HG03571 (cell line): Measurements from ENCODE around the gene SLIT3.

Experiments
- ATAC-seq: cut with Tn5 transposase; IDR thresholded peaks from one replicate; pipeline ENCODE4 v1.9.1; 2021; ENCODE audit not compliant: unreplicated experiment

Gene SLIT3

GRCh38 chr5:169272111-169272510, 28.8 kb downstream of the SLIT3 start:
- no peak for ATAC-seq

- ATAC-seq = no peak
Measured at GRCh38 chr5:169270827-169271226, 30.1 kb downstream of the SLIT3 start.

DNA sequence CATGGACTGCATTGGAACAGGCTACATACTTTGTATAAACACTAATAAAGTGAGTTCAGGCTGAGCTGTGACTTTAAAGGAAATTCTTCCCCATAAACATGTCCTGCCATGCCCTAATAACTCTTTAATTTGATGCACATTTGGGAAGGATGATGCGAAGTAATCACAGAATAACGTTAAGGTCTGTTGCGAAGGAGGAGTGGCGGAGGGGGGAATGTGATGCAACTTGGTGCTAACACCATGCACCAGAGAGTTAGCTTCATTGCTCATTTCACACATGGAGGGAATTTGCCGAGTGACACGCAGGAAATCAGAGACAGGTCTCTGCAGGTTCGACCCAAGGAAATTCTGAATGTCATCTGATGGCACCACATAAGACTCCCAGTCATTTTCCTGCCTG, 32.9 kb downstream of the SLIT3 start:
- ATAC-seq = no peak

GRCh38 chr5:169265888-169266287, 35.1 kb downstream of the SLIT3 start:
- ATAC-seq = no peak

- no peak for ATAC-seq
Measured at GRCh38 chr5:169263591-169263990, 37.3 kb downstream of the SLIT3 start.

- no peak for ATAC-seq
Measured at GRCh38 chr5:169260896-169261569, 39.9 kb downstream of the SLIT3 start.

GRCh38 chr5:169258372-169259000, 42.5 kb downstream of the SLIT3 start:
- ATAC-seq = no peak

GRCh38 chr5:169256191-169256590, 44.7 kb downstream of the SLIT3 start:
- ATAC-seq = no peak

- ATAC-seq = no peak
Measured at GRCh38 chr5:169253071-169253470, 47.9 kb downstream of the SLIT3 start.

- ATAC-seq = no peak
Measured at GRCh38 chr5:169251333-169252084, 49.4 kb downstream of the SLIT3 start.

DNA sequence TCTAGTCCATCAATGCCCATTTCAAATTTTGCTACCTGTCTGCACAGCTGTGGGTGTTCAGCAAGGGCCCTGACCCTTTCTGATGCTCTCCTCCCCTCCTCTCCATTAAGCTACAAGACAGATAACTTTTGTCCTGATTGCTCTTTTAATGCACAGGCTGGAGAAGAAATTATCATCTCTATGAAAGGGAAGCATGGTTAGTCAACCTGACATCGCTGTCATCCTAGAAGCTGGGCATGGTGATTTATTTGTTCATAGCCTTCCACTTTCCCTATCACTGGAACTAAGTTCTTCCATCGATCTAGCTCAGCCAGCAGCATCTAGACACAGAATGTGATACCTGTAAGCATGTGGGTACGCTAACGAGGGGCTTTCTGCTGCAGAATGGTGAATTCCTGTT, 50.1 kb downstream of the SLIT3 start:
- ATAC-seq = no peak

GRCh38 chr5:169248996-169249395, 51.9 kb downstream of the SLIT3 start:
- ATAC-seq = no peak

GRCh38 chr5:169248550-169248949, 52.4 kb downstream of the SLIT3 start:
- no peak for ATAC-seq

- no peak for ATAC-seq
Measured at GRCh38 chr5:169244812-169245211, 56.1 kb downstream of the SLIT3 start.

DNA sequence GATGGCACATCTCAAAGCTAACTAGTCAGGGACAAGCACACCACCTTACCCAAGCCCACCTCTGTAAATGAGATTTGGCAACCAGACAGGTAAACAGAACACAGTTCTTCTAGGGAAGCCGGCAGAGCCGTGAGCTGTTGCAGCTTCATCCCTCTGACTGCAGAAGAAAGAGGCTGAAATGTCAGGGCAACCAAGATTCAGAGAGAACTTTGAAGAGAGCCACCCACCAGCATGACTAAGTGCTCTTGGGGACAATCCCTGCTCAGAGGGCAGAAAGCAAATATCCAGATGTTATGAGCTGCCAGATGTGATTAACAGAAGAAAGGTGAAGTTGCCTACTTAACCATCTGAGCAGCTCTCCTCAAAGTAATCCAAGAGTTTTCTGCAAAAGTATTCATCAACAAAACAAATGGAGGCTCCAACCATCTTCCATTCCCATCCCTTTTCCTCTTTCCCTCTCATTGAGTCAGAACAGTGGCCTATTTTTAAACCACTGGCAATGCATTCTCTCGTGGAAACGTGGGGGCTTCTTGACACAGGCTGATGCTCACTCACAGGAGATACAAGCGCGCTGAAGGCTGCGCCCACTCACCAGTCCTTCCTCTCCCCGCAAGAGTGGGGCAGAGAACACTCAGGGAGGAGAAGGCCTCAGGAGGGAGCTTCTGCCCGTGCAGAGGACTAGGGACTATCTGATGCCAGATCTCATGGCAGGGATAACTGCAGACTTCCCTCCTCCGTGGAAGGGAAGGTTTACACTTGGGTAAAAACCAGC, 57.1 kb downstream of the SLIT3 start:
- no peak for ATAC-seq

- ATAC-seq = no peak
Measured at GRCh38 chr5:169242849-169243186, 58.1 kb downstream of the SLIT3 start.

GRCh38 chr5:169242175-169242848, 58.6 kb downstream of the SLIT3 start:
- no peak for ATAC-seq

- no peak for ATAC-seq
Measured at GRCh38 chr5:169229342-169229892, 71.5 kb downstream of the SLIT3 start.

DNA sequence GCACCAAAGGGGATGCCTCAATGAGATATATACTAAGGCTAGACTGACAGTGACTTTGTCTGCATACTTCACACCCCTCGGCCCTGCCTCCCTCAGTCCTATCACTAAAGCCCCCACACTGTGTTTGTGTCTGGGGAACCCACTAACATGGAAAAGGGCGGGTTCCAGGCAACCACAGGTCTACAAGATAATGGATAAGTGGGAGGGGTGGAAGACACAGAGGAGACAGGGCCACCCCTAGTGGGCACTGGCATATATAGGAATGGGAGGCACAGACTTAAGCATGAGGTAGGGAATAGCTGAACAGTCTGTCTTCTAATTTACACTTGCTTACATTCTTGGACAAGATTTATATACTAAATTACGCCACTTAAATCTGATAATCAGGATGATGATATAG, 74.0 kb downstream of the SLIT3 start:
- ATAC-seq = no peak

DNA sequence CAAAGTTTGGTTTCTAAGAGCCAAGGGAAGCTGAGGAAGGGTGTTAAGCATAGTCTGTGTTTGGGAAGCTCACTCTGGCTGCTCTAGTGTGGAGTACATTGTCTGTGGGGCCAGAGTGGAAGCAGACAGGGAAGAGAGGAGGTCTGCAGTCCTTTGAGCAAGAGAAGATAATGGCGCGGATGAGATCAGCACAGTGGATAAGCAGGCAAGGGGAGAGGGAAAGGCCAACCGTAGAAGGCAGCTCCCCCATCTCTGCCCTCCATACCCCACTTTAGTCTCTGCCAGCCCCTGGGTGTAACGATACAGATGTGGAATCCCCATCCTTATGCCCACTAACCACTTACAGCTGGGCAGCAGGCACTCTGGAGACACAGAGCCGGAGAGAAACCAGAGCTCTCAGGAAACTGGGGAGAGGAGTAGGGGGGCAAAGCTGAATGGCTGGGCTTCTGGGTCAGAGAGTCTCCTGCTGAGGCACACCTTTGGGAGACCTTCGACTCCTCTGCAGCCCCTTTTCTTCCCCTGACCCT, 75.0 kb downstream of the SLIT3 start:
- no peak for ATAC-seq

DNA sequence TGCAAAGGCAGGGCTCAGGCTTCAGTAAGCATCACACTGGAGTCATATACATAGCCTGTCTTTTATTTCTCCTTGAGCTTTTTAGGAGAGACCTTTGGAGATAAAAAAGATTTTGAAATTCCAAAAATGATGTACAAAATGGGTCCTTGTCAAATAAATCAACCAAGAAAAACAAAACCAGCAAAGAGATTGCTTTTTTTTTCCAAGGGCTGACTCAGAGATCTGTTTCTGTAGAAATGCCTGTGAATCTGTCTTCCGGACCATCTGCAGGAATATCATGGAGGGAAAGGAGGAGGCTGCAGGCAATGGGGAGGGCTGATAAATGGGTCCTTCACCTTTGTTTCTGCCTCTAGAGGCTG, 77.4 kb downstream of the SLIT3 start:
- ATAC-seq = no peak
